Suppressor macrophage treated with lipopolysaccharide for 1 hour (primary cell): ENCODE data around the gene TDRD7.
"Not testable (repeated sequence)": the region's sequence is repeated elsewhere in the genome, so short reads cannot be mapped to it uniquely, and the experiment has no call there.

Experiments
- DNase-seq, 3 donors: peaks; one replicate each; pipeline ENCODE4 v3.0.0-alpha.2; 2020 to 2022

Gene TDRD7

DNA sequence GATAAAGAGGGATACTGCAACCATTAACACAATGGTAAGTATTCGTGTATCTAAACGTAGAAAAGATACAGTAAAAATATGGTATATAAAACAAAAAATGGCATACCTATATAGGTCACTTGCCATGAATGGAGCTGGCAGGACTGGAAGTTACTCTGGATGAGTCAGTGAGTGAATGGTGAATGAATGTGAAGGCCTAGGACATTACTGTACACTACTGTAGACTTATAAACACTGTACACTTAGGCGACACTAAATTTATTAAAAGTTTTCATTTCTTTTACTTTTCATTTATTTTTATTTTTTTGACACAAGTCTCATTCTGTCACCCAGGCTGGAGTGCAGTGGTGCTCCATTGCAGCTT, 14.1 kb downstream of the TDRD7 start:
- no peak for DNase-seq

DNA sequence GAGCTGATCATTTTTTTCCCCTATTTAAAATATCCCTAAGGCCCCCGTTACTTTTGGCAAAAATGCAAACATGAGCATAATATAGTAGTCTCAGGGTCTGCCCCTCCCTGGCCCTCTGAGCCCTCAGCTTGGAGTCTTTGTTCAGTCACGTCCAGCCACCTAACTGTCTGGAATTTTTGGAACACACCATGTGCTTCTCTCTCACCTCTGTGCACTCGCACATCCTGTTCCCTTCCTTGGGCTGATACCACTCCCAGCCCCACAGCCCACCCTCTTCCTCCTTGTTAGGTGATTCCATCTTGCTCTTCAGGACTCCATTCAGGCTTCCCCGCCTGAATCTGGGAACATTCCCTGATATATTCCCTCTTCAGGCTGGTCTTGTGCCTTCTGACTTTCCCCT, 16.0 kb downstream of the TDRD7 start:
- no peak for DNase-seq

DNA sequence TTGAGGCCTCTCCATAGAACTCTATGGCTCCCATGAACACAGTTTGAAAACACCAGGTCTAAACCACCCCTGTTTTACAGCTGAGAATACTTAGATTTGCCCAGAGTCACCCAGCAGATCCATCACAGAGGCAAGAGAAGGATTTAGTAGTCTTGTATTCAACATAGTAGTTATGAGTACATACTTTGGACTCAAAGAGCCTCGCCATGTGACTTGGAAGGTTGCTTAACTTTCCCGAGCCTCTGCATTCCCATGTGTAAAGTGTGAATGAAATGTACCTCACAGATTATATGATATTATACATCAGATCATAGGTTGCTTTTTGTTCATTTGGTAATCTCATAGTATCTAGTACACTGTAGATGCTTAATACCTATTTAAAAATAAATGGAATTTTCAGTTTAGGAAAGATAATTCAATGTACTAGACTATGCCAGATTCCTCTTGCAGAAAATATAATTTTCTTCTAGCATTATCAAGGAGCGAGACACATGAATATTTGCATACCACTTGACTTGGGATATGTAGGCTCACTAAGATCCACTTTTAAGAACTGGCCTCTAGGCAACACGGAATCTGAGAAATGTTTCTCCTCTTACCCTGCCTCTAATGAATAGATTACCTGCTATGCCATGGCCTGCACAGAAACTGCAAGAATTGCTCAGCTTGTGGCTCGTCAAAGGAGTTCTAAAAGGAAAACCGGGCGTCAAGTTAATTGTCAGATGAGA, 18.6 kb downstream of the TDRD7 start:
- no peak for DNase-seq

DNA sequence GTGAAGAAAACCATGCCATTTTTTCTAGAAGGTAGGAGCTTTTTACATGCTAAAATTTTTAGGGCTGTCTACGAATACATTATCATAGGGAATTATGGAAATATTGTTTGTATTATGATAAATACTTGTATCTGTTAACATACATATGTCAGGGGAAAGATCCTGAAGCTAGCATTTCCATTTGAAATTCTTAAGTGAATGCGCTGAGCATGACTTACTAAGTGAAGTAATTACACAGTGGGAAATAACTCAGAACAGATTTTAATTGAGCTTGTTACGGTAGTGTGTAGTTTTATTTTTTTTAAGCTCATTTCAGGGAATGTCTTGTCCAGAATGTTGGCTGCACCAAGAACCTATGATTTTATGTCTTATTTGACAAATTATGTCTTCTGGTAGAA, 19.1 kb downstream of the TDRD7 start:
- DNase-seq = no peak

DNA sequence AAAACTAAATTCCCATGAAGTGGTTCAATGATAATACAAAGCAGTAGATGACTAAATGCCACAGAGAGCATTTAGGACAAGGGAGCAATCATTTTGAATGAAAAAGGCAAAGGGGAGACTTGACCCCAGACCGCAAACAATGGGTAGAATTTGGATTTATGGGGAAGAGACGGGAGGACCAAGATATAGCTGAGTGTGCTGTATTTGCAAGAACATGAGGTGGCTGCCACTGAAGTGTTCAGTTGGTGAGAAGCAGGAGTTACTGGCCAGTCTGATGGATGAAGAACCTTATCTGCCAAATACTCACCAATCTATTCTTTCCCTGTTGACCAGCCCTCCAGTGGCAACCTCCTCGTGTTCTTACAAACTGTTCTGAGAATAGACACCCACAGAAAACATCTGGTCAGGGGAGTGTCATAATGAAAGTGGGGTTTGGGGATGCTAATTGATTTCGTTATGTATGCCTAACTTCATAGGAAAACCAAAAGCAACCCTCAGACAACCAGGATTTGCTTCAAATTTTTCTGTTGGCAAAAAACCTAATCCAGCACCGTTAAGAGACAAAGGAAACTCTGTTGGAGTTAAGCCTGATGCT, 19.8 kb downstream of the TDRD7 start:
- no peak for DNase-seq

DNA sequence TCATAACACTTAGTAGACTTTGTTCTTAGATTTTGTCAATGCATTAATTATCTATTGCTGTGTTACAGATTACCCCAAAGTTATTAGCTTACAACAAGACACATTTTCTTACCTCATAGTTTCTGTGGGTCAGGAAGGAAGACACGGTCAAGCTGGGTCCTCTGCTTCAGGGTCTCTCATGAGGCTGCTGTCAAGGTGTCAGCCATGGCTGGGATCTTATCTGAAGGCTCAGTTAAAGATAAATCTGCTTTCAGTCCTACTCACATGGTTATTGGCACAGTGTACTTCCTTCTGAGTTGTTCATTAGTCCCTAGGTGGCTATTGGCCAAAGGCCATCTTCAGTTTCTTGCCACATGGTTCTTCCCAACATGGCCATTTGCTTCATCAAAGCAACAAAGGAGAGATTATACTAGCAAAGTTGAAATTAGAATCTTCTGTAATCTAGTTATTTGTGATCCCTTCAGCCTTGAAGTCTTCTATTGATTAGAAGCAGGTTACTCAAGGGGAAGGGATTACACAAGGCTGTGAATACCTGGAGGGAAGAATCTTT, 25.2 kb downstream of the TDRD7 start:
- DNase-seq = no peak

DNA sequence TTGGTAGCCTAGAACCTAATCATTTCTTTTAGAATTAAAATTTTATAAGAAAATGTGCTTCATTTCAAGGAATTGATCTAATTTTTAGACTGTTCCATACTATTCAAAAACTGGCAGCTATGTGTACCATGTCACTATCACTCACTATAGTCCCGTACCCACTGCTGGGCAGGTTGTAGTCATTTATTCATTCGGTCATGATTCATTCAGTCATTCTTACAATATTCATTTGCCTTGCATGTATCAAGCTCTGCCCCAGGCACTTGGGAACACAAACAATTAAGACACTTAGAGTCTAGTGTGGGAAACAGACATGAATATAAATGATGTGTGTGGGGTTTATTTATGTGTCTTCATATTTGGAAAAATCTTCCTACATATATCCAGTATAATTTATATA, 26.4 kb downstream of the TDRD7 start:
- no peak for DNase-seq

DNA sequence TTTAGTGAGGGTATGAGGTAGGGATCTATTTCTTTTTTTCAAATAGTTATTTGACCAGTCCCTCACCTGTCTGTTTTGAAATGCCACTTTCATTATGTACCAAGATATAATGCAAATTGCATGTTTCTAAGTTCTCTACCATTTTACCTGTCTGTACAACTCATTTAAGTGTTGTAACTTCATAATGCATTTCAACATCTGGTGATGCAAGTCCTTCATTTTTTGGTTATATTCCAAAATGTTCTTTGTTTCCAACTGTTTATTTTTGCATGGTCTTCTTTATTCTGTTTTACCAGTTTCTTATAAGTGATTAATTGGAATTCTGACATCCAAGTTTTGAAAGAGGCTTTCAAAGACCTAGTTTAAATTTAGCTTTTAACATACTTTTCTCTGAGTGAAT, 26.8 kb downstream of the TDRD7 start:
- DNase-seq = no peak

DNA sequence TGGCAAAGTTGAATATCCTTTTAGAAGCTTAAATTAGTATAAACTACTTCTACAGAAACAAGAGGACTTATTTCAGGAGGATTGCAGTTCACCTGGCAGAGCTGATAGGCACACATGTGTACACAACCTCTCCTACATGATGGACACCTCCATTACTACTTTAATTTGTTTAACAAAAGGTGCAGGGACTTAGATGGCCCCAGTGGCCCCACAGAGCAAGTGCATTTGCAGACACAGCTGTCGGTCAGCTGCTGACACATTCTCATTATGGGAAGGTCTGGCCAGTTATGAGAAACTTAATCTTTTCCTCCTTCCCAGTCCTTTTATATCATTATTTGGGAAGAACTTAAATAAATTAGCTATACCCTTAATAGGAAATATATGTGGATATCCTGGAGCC, 28.3 kb downstream of the TDRD7 start:
- DNase-seq = no peak

DNA sequence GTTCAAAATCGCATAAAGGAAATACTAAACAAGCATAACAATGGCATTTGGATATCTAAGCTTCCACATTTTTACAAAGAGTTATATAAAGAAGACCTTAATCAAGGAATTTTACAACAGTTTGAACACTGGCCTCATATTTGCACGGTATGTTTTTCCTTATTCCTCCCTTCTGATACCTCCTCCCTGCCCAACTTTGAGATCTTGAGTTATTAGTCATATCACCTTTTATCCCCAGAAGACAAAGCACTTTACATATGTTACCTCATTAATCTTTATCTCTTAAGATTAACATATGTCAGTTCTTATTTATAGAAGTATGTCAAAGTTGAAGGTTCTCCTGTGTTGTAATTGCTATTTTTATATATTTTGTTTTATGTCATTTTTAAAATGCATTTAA, 29.8 kb downstream of the TDRD7 start:
- no peak for DNase-seq

DNA sequence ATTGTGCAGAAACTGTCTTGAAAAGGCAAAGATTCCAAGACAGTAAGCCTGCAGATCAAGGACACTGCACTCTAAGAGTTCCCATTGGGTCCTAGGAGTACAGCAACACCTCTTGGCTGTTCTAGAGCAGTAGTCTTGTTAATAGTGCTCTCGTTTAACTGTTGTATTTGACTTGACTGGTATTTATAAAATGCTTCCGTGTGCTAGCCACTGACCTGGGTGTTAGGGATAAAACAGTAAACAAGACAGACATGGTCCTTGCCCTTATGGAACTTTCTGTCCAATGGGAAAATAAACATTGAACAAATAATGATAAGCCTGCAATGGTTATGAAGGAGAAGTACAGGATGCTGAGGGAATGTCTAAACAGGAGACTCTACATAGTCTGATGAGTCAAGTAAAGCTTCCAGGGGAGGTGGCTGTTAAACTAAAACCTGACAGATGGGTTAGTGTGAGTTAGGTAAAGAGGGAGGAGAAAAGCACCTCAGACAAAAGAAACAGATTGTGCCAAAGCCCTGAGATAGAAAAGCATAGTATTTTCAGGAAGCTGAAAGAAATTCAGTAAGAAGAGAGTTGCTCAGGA, 33.3 kb downstream of the TDRD7 start:
- DNase-seq = no peak

DNA sequence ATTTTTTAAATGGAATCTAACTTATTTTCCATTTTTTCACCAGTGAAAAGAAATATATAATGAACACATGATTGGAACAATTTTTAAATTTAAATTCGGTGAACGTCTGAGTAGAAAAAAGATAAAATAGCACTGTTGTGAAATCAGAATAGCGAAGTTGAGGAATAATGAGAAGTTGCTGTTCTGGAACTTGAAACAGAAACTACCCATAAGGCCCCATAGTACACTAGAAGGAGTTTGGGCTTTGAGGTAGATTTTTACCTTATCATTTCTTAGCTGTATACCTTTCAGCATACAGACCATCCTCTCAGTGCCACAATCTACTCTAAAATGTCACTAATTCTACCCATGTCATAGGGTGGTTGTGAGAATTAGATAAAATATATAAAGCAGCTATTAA, 35.1 kb downstream of the TDRD7 start:
- peak; percentile 18 to 53 (median 42) for DNase-seq

DNA sequence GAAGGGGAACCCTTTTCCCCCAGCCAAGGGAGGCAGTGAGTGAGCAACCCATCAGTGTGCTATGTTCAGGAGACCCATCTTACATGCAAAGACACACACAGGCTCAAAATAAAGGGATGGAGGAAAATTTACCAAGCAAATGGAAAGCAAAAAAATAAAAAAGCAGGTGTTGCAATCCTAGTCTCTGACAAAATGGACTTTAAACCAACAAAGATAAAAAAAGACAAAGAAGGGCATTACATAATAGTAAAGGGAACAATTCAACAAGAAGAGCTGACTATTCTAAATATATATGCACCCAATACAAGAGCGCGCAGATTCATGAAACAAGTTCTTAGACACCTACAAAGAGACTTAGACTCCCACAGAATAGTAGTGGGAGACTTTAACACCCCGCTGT, 41.7 kb downstream of the TDRD7 start:
- DNase-seq = not testable (repeated sequence)

DNA sequence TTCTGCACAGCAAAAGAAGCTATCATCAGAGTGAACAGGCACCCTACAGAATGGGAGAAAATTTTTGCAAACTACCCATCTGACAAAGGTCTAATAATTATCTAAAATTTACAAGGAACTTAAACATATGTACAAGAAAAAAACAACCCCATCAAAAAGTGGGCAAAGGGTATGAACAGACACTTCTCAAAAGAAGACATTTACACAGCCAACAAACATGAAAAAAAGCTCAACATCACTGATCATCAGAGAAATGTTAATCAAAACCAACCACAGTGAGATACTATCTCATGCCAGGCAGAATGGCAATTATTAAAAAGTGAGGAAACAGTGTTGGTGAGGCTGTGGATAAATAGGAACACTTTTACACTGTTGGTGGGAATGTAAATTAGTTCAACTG, 44.9 kb downstream of the TDRD7 start:
- not testable (repeated sequence) for DNase-seq

DNA sequence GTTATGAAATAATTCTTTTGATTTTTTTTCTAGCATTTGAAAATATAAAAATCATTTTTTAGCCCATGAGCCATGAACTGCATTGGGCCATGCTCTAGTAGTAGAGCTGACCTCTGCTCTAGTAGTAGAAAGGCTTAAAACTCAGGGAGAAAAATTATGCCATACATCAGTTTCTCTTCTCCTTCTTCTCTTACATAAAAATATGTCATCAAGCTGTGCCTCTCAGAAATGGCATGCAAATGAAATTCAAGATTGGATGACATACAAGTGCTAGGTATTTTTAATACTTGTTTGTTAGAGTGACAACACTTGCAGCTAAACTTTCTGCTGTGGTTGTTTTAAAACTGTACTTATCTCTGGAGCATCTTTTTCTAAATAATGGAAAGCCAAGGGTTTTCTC, 47.4 kb downstream of the TDRD7 start:
- peak in 2 of 3 donors; percentile 11 to 27 for DNase-seq

DNA sequence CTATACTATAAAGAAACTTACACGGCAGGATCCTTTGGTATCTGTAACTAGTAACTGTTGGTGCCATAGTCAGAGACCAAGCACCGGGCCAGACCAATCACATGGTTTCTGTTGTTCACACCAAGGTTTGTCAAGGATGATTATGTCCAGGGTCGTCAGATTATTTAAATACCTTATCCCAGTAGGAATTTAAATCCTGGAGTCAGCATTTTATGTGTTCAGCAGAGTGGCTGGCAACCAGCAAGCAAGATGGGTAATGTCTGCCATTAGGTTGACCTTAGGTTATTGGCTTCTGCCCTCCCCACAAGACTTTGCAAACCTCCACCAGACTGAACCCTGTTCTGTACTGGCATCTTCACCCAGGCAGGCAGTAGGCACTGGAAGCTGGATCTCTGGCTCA, 50.3 kb downstream of the TDRD7 start:
- DNase-seq = no peak

DNA sequence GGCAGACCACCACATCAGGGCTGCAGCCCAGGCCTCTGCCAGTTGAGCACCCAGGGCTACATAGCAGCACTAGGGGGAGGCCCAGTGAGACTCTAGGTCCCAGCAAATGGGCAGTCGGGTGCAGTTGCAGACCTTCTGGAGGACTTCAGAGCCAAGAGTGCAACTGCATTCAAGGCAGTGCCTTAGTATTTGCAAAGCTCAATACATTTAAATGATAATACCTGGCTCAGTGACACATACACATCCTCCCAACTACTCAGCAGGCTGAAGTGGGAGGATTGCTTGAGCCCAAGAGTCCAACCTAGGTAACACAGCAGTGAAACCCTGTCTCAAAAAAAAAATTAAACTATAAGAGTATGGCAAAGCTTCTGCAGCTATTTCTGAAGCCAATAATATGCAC, 51.0 kb downstream of the TDRD7 start:
- no peak for DNase-seq

DNA sequence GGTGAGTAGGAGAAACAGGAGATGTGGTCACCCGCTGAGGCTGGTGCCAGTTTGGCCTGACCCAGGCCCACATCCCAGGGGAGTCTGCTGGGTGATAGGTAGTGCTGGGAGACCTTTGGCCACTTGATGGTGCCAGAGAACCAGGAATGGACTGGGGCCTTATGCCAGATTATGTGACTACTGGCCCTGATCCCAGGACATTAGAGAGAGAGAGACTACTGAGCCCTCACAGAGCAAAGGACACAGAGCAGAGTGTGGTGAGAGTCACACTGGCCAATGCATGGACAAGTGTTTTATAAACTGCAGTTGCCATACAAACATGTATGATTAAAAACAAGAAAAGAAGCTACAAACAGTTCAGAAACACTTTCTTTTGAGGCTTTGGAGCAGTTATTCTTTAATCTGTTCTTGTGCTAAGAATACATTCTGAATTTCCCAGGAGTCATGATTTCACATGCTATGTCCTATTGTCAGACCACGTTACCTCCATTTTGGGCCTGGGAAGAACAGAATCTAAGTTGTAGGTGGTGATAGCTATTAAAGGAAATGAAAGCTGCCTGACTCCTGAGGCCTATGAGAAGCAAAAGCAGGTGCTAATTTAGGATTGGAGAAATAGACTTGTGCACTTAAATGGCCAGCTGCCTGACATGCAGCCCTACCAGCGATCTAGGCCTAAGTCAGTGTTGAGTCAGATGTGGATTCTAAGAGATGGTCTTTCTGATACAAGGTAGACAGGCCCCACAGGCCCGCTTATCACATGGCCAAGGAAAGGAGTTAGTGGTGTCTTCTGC, 57.0 kb downstream of the TDRD7 start:
- DNase-seq = peak in 2 of 3 donors; percentile 37 to 43

DNA sequence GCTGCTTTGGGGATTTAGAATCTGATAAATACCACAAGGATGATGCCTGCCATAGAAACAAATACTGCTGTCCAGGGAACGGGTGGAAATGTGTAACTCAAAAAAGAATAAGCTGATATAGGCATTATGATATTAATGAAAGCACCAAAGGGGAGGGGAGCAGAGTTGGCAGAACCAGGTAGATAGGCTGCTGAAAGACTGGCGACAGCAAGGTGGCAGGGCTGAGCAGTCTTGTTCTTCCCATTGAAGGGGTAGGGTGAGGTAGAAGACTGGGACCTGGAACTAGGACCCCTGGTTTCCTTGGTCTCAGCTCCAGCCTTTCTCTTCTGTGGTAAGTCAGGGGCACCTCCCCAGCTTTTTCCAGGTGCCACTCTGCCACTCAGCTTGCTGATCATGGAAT, 58.2 kb downstream of the TDRD7 start:
- no peak for DNase-seq

DNA sequence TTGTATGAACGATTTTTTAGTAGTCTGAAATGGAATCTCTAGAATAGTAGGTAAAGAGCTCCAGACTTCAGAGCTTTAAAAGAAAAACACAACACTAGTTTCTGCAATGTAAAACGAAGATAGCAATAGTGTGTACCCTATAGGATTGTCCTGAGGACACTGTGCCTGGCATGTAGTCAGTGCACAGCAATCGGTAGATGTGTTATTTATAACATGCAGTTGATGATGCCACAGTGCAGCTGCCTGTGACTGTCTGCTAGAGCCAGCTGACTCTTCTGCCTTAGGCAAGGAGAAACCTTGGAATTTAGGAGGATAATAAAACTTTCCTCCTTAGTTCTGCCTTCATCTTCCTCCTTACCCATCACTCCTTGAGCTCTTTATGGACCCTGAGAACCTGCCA, 61.8 kb downstream of the TDRD7 start:
- no peak for DNase-seq

DNA sequence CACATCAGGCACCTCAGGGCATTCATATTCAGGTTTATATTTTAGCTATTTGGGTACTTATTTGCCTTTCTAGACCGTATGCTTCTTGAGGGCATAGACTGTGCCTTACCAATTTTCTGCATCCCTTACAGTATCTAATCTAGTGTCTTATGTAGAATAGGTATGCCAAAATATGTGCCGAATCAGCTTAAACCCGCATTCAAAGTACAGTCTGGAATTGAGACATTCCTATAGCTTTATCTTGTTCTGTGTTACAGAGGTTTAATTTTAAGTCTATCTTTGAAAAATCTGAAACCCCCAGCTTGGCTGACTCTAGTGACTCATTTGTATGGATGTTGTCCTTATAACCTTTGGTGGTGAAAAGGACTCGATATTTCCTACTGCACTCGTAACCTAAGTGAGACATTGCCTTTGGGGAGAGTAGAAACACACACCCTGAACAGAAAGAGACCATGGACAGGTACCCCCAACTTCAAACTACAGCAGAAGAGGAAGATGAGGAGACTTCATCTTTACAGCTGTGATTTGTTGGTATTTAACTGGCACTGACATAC, 62.6 kb downstream of the TDRD7 start:
- DNase-seq = no peak

DNA sequence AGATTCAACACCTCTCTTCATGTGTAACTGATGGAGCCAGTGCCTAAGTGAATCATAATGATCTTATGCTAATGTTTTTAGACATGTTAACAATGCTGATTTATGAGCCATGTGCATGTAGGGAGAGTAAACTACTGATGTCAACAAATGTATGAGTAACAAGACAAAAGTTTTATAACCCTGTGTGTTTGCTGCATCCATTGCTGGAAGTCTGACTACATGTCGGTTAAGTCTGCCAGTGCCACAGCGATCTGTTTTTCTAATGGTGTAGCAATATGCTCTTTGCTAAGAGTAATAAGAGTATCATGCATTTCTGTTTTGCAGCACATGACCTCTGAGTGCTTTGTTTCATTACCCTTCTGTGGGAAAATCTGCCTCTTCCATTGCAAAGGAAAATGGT, 63.2 kb downstream of the TDRD7 start:
- no peak for DNase-seq

DNA sequence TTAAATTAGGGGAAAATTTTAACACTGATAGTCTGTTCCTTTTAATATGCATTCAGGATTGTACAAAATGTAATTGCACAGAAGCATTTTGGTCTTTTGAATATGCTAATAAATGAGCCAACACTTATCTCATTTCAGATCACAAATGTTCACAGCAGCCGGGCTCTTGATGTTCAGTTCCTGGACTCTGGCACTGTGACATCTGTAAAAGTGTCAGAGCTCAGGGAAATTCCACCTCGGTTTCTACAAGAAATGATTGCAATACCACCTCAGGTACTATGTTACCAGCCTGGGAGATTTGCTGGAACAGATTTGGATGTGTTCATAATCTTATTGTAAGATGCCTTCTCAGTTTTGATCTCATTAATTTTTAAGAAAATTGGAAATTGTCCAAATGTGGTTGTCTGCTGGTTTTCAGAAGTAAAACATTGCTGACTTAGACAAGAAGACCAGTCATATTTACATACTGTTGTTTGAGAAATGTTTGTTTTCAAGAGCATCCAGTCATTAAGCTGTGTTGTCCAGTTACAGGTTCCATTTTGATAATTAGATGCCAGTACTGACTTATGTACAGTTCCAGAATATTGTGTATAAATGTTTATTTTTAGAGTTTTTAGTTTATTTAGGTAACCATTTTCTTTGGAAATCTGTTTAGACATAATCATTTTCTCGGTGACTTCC, 66.5 kb downstream of the TDRD7 start:
- no peak for DNase-seq
